AG04450 (cell line): ENCODE data around the gene IMMP1L. TPM values are rescaled to one million over a fixed set of nuclear protein-coding genes. Genes with fewer than 3 reads are reported as not detected.

Experiments
- CTCF ChIA-PET: fragments of 300-600, 350-600 bp; formaldehyde crosslinking; extraction: SDS; loops from one replicate; lab custom pipeline; 2022; ENCODE audit warnings: antibody characterized with exemption, inconsistent platforms; lab: Charles Lee
- POLR2A ChIA-PET: fragments of 350-600 bp; formaldehyde crosslinking; extraction: SDS; loops from one replicate; lab custom pipeline; 2021; ENCODE audit warnings: antibody characterized with exemption, inconsistent platforms; lab: Yijun Ruan, JAX
- DNase-seq: peaks from one replicate; pipeline ENCODE4 v3.0.0-alpha.2; 2011; ENCODE audit warnings: low read depth, low spot score
- H3K27ac ChIP-seq: one replicate; pipeline ENCODE4 v1.5.1; 2012; ENCODE audit warnings: low read depth, low read length, control low read depth
- H3K27me3 ChIP-seq: one replicate; pipeline ENCODE4 v1.6.0; 2012; ENCODE audit warnings: low read length; ENCODE audit not compliant: control insufficient read depth, insufficient read depth
- H3K4me3 ChIP-seq: 2 replicates; pipeline ENCODE4 v1.5.1; 2011; ENCODE audit warnings: mild to moderate bottlenecking, low read depth, low read length, control low read depth
- H3K9me3 ChIP-seq: 2 replicates; pipeline ENCODE4 v1.5.1; 2012; ENCODE audit warnings: low read length; ENCODE audit not compliant: control insufficient read depth, insufficient read depth
- CTCF ChIP-seq: IDR thresholded peaks from 2 replicates; pipeline ENCODE4 v1.5.1; 2011; ENCODE audit warnings: low read depth, low read length, control low read depth, inconsistent platforms
- polyA minus RNA-seq: library from RNA; depleted of rRNA, polyadenylated mRNA; stranded (reverse); fragments of >200 nt; gene quantifications from 2 replicates; pipeline ENCODE4 v1.2.3, GENCODE V29; 2011; rRNA and poly(A)+ RNA removed
- polyA plus RNA-seq: library from polyadenylated mRNA; depleted of rRNA; stranded (reverse); fragments of >200 nt; gene quantifications from 2 replicates; pipeline ENCODE4 v1.2.3, GENCODE V29; 2011; rRNA removed

The IMMP1L gene
- polyA plus RNA-seq (17.7 and 23.9 TPM in 2 replicates), polyA minus RNA-seq (3.4 and 6.6 TPM in 2 replicates)

GRCh38 chr11:31509429-31510345, at the start of gene IMMP1L, which contains the start of gene ELP4:
Gene IMMP1L (minus strand): TSS chr11:31509622. CDS start chr11:31463276, 46,346 bp downstream.
Gene ELP4 (plus strand): TSS chr11:31509767. CDS start chr11:31509785, 18 bp downstream.
- CTCF ChIA-PET = no interaction called here

GRCh38 chr11:31558001-31558400, 48.6 kb upstream of the IMMP1L start:
- POLR2A ChIA-PET = no interaction called here
- Histone ChIP-seq H3K27ac (no peak overlapping the region), H3K4me3 (no peak overlapping the region), H3K27me3 (no peaks in the 10 kb centered on the region), H3K9me3 (no peaks in the 10 kb centered on the region)
- CTCF ChIA-PET = interaction anchor here (1.0 kb wide), 1 partner anchor 618 kb away, joined by 3 read pairs; no protein-coding TSS in a partner anchor
- TF ChIP-seq CTCF = no peak
- no peak for DNase-seq

More at GRCh38 chr11:31509429-31510345, at the start of gene IMMP1L, which contains the start of gene ELP4:
- H3K4me3 ChIP-seq = peak within 1 kb of the TSS; percentile 98
- DNase-seq = peak; percentile 85
- no peak for TF ChIP-seq CTCF
- no peaks in the 10 kb centered on the region for H3K9me3 ChIP-seq
- POLR2A ChIA-PET = interaction anchor here (0.6 kb wide), 1 partner anchor 82 kb away, joined by 4 read pairs; no protein-coding TSS in a partner anchor
- no peaks in the 10 kb centered on the region for H3K27me3 ChIP-seq
- peak within 1 kb of the TSS; percentile 47 for H3K27ac ChIP-seq

- H3K27me3 ChIP-seq = no peaks in the 10 kb centered on the region
- no peak overlapping the region for H3K27ac ChIP-seq
- no peak overlapping the region for H3K4me3 ChIP-seq
- ChIA-PET POLR2A (no interaction called here), CTCF (interaction anchor here (1.0 to 1.6 kb wide), 2 partner anchors 315 kb away, joined by 3 to 5 read pairs; no protein-coding TSS in a partner anchor)
- DNase-seq = no peak
- no peaks in the 10 kb centered on the region for H3K9me3 ChIP-seq
- no peak for TF ChIP-seq CTCF
Observed at GRCh38 chr11:31555938-31556337, 46.5 kb upstream of the IMMP1L start.

GRCh38 chr11:31542862-31543261, 33.4 kb upstream of the IMMP1L start:
- Histone ChIP-seq H3K27me3 (no peaks in the 10 kb centered on the region), H3K27ac (no peak overlapping the region), H3K9me3 (peaks cover 4% of the 10 kb centered on the region; the same call in 1 of the 2 replicates), H3K4me3 (no peak overlapping the region)
- no peak for TF ChIP-seq CTCF
- CTCF ChIA-PET = interaction anchor here (0.6 to 0.7 kb wide), 2 partner anchors 18 to 254 kb away, joined by 3 read pairs; no protein-coding TSS in a partner anchor
- no peak for DNase-seq
- POLR2A ChIA-PET = no interaction called here

GRCh38 chr11:31535479-31535878, 26.1 kb upstream of the IMMP1L start:
- Histone ChIP-seq H3K27ac (no peak overlapping the region), H3K4me3 (no peak overlapping the region), H3K27me3 (no peaks in the 10 kb centered on the region), H3K9me3 (no peaks in the 10 kb centered on the region)
- ChIA-PET CTCF (no interaction called here), POLR2A (no interaction called here)
- TF ChIP-seq CTCF = no peak
- DNase-seq = no peak
